Hepatic stellate cell (primary cell): Measurements from ENCODE around the gene REL.
"Not testable (repeated sequence)": the region's sequence is repeated elsewhere in the genome, so short reads cannot be mapped to it uniquely, and the experiment has no call there.

ENCODE experiments used
- DNase-seq: peaks from one replicate; pipeline ENCODE4 v3.0.0; 2011; ENCODE audit warnings: low spot score

Gene REL

GRCh38 chr2:60881047-60881932 lies at the start of gene REL:
Gene REL (plus strand): TSS chr2:60881574. CDS start chr2:60881841, 267 bp downstream.
- peak; percentile 89 for DNase-seq

GRCh38 chr2:60831921-60832320 lies 49.5 kb upstream of the REL start:
- DNase-seq: no peak

GRCh38 chr2:60832621-60833020 lies 48.8 kb upstream of the REL start:
- DNase-seq: no peak

GRCh38 chr2:60834270-60834717 lies 47.1 kb upstream of the REL start:
- no peak for DNase-seq

- DNase-seq: no peak
Observed at GRCh38 chr2:60836491-60836890, 44.9 kb upstream of the REL start.

- no peak for DNase-seq
Observed at GRCh38 chr2:60837123-60837522, 44.3 kb upstream of the REL start.

- DNase-seq: no peak
Observed at GRCh38 chr2:60838481-60838880, 42.9 kb upstream of the REL start.

GRCh38 chr2:60839126-60839813 lies 42.1 kb upstream of the REL start:
- DNase-seq: no peak

- DNase-seq: no peak
Observed at GRCh38 chr2:60840880-60841279, 40.5 kb upstream of the REL start.

GRCh38 chr2:60843006-60843405 lies 38.4 kb upstream of the REL start:
- no peak for DNase-seq

GRCh38 chr2:60844105-60844504 lies 37.3 kb upstream of the REL start:
- DNase-seq: no peak

- no peak for DNase-seq
Observed at GRCh38 chr2:60847854-60848253, 33.5 kb upstream of the REL start.

- DNase-seq: no peak
Observed at GRCh38 chr2:60849187-60849586, 32.2 kb upstream of the REL start.

- DNase-seq: no peak
Observed at GRCh38 chr2:60852282-60852860, 29.0 kb upstream of the REL start.

GRCh38 chr2:60853531-60853930 lies 27.8 kb upstream of the REL start:
- DNase-seq: no peak

- no peak for DNase-seq
Observed at GRCh38 chr2:60855989-60856669, 25.2 kb upstream of the REL start.

- DNase-seq: no peak
Observed at GRCh38 chr2:60857056-60857455, 24.3 kb upstream of the REL start.

GRCh38 chr2:60858897-60859311 lies 22.5 kb upstream of the REL start:
- DNase-seq: no peak

GRCh38 chr2:60861736-60862135 lies 19.6 kb upstream of the REL start:
- no peak for DNase-seq

- no peak for DNase-seq
Observed at GRCh38 chr2:60862642-60863041, 18.7 kb upstream of the REL start.

- DNase-seq: not testable (repeated sequence)
Observed at GRCh38 chr2:60865361-60865760, 16.0 kb upstream of the REL start.

- DNase-seq: no peak
Observed at GRCh38 chr2:60867007-60867406, 14.4 kb upstream of the REL start.
